Activated T-cell treated with anti-CD3 and anti-CD28 coated beads for 24 hours (primary cell): ENCODE measurements around the gene ARF4.
"Not testable (repeated sequence)": the region's sequence is repeated elsewhere in the genome, so short reads cannot be mapped to it uniquely, and the experiment has no call there.

Source experiments
- DNase-seq: peaks from one replicate; pipeline ENCODE4 v3.0.0-alpha.2; 2020; ENCODE audit warnings: low read depth

Gene ARF4

GRCh38 chr3:57597127-57597923 lies at the start of gene ARF4:
TSS of gene ARF4 (minus strand) at chr3:57597344. CDS start at chr3:57597140, 204 bp downstream.
- peak; percentile 100 for DNase-seq

- no peak for DNase-seq
Observed at GRCh38 chr3:57646723-57647122, 49.6 kb upstream of the ARF4 start.

DNA sequence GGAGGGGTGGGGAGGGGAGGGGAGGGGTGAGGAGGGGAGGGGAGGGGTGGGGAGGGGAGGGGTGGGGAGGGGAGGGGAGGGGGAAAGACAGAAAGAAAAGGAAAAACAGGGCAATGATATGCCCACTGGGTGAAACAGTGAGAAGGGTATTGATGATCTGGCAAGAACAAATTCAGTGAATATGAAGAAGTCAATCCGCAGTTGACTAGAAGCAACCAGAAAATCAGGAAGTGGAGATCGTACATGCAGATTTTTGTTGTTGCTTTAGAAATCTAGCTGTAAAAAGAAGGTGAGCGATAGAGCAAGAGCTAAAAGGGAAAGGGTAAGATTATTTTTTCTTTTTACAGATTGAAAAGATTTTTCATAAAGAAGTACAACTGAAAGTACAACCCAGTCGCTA lies 47.6 kb upstream of the ARF4 start:
- no peak for DNase-seq

- no peak for DNase-seq
Observed at GRCh38 chr3:57637391-57637790, 40.2 kb upstream of the ARF4 start.

- not testable (repeated sequence) for DNase-seq
Observed at GRCh38 chr3:57634259-57634658, 37.1 kb upstream of the ARF4 start.

GRCh38 chr3:57627976-57628375 lies 30.8 kb upstream of the ARF4 start:
- no peak for DNase-seq

- no peak for DNase-seq
Observed at GRCh38 chr3:57624801-57625200, 27.7 kb upstream of the ARF4 start.

DNA sequence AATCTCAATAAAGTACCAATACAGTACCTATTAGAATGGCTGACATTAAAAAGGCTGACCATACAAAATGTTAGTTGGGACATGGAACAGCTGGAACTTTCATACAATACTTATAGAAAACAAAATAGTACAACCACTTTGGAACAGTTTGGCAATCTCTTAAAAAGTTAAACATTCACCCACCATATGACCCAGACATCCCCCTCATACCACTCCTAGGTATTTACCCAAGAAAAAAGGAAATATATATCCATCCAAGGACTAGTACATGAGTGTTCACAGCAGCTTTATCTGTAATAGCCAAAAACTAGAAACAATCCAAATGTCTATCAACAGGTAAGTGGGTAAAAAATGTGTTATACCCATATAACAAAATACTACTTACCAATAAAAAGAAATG lies 25.2 kb upstream of the ARF4 start:
- DNase-seq: no peak

- no peak for DNase-seq
Observed at GRCh38 chr3:57617739-57618138, 20.6 kb upstream of the ARF4 start.

GRCh38 chr3:57616233-57616632 lies 19.1 kb upstream of the ARF4 start:
- no peak for DNase-seq

DNA sequence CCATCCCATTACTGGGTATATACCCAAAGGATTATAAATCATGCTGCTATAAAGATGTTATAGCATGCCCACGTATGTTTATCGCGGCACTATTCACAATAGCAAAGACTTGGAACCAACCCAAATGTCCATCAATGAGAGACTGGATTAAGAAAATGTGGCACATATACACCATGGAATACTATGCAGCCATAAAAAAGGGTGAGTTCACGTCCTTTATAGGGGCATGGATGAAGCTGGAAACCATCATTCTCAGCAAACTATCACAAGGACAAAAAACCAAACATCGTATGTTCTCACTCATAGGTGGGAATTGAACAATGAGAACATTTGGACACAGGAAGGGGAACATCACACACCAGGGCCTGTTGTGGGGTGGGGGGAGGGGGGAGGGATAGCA lies 14.7 kb upstream of the ARF4 start:
- not testable (repeated sequence) for DNase-seq

DNA sequence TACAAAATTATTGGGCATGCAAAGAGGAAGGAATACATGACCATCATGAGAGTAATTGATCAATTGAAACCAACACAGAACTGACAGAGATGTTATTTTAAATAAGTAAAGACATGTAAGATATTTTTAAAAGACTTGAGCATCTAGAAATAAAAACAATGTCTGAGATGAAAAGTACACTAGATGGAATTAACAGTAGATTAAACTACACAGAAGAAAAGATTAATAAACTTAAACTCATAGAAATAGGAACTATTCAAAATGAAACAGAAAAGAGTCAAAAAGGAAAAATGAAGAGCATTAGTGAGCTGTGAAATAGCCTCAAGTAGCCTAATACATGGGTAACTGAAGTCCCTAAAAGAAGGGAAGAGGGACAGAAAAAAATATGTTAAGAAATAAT lies 8.5 kb upstream of the ARF4 start:
- no peak for DNase-seq

DNA sequence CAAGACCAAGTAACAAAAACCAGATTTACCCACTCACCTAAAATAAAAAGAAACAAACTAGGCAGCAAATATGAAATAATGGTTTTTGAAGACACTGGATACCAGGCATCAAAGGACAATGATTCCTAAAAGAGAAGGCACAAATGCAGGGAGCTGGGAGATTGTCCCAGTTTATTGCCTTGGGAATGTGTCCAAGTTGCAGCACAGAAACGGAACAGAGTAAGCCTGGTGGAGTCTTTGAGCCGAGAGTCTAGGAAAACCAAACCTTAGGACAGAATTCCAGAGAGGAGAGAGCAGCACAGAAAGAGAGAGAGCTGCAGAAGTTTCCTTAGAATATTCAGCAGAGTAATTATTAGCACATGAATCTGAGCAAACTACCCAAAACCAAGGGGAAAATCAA lies 7.8 kb upstream of the ARF4 start:
- DNase-seq: no peak

- DNase-seq: no peak
Observed at GRCh38 chr3:57600195-57600594, 3.1 kb upstream of the ARF4 start.

DNA sequence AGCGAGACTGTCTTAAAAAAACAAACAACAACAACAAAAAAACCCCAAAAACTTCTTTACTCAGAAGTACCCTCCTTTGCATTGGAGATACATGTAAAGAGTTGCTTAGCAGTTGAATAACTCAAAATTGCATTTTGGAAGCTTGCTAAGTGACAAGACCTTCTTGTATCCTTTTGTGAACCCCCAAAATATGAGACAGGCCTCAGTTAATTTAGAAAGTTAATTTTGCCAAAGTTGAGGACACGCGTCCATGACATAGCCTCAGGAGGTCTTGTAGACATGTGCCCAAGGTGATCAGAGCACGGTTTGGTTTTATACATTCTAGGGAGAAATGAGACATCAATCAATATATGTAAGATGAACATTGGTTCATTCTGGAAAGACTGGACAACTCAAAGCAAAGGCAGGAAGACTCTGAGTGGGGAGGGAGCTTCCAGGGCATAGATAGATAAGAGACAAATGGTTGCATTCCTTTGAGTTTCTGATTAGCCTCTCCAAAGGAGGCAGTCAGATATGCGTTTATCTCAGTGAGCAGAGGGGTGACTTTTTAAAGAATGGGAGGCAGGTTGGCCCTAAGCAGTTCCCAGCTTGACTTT lies 1.7 kb upstream of the ARF4 start:
- DNase-seq: no peak

GRCh38 chr3:57596495-57597126 lies 533 bp downstream of the ARF4 start:
- DNase-seq: peak; percentile 44

GRCh38 chr3:57594576-57594975 lies 2.6 kb downstream of the ARF4 start:
- DNase-seq: no peak

DNA sequence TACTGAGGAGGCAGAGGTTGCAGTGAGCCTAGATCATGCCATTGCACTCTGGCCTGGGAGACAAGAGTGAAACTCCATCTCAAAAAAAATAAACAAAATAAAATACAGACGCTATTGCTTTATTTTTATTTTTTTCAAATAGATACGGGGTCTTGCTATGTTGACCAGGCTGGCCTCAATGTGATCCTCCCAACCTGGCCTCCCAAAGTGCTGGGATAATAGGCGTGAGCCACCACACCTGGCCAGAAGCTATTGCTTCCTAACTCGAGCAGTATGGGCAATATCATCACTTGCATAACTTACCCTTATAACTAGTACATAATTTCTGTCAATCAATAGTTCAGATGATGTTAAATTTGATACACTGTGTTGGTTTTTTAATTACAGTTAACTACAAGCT lies 3.0 kb downstream of the ARF4 start:
- DNase-seq: no peak

DNA sequence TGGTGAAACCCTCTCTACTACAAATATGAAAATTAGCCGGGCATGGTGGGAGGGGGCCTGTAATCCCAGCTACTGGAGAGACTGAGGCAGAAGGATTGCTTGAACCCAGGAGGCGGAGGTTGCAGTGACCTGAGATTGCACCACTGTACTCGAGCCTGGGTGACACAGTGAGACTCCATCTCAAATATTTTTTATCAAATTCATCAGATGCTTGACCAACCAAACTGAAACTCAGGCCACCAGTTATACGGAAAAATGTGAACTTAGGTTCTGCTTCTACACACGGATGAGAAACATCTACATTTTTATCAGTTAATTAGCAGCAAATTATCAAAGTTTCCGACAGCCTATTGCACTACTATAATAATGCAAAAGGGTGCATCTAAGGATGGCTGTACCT lies 4.8 kb downstream of the ARF4 start:
- DNase-seq: no peak

GRCh38 chr3:57587905-57588304 lies 9.2 kb downstream of the ARF4 start:
- no peak for DNase-seq

- no peak for DNase-seq
Observed at GRCh38 chr3:57586778-57587177, 10.4 kb downstream of the ARF4 start.

GRCh38 chr3:57583544-57583943 lies 13.6 kb downstream of the ARF4 start:
- DNase-seq: no peak

GRCh38 chr3:57582474-57583168 lies 14.5 kb downstream of the ARF4 start:
- no peak for DNase-seq
